HUES6 (cell line): ENCODE measurements around the gene MOGAT3.

Source experiments
- H3K27ac ChIP-seq: 2 replicates; pipeline ENCODE4 v1.7.0; 2013; ENCODE audit warnings: low read depth, mild to moderate bottlenecking, low read length, inconsistent platforms
- H3K27me3 ChIP-seq: 2 replicates; pipeline ENCODE4 v1.6.1; 2013; ENCODE audit warnings: low read length; ENCODE audit not compliant: control insufficient read depth, insufficient read depth
- H3K36me3 ChIP-seq: 2 replicates; pipeline ENCODE4 v1.6.1; 2013; ENCODE audit warnings: low read length; ENCODE audit not compliant: control insufficient read depth, insufficient read depth
- H3K4me1 ChIP-seq: 2 replicates; pipeline ENCODE4 v1.6.1; 2013; ENCODE audit warnings: low read length; ENCODE audit not compliant: control insufficient read depth, insufficient read depth
- H3K4me3 ChIP-seq: 2 replicates; pipeline ENCODE4 v1.5.1; 2013; ENCODE audit warnings: low read depth, low read length
- H3K9ac ChIP-seq: one replicate; pipeline ENCODE4 v1.6.1; 2013; ENCODE audit warnings: mild to moderate bottlenecking, low read length
- H3K9me3 ChIP-seq: 2 replicates; pipeline ENCODE4 v1.6.1; 2013; ENCODE audit warnings: low read depth, low read length; ENCODE audit not compliant: control insufficient read depth, insufficient read depth

The MOGAT3 gene

GRCh38 chr7:101154693-101155102 lies 46.1 kb downstream of the MOGAT3 start:
- peak overlapping the region; percentile 69 for H3K9ac ChIP-seq
- no peaks in the 10 kb centered on the region for H3K9me3 ChIP-seq
- H3K4me1 ChIP-seq: peaks cover 29% of the 10 kb centered on the region
- peak overlapping the region; percentile 75 for H3K4me3 ChIP-seq
- H3K27ac ChIP-seq: peak overlapping the region; percentile 68; the same call in 1 of the 2 replicates
- H3K27me3 ChIP-seq: peaks cover 3% of the 10 kb centered on the region; the same call in 1 of the 2 replicates
- peaks cover 19% of the 10 kb centered on the region for H3K36me3 ChIP-seq

- Histone ChIP-seq H3K9ac (peak within 1 kb of the TSS; percentile 69), H3K27me3 (peaks cover 3% of the 10 kb centered on the region; the same call in 1 of the 2 replicates), H3K36me3 (peaks cover 17% of the 10 kb centered on the region), H3K27ac (peak within 1 kb of the TSS; percentile 68; the same call in 1 of the 2 replicates), H3K9me3 (no peaks in the 10 kb centered on the region), H3K4me3 (peak within 1 kb of the TSS; percentile 75), H3K4me1 (peaks cover 26% of the 10 kb centered on the region)
Measured at GRCh38 chr7:101153969-101154692, 46.7 kb downstream of the MOGAT3 start, which contains the start of gene AP1S1. AP1S1 (plus strand) TSS chr7:101154476; CDS start chr7:101154515, 39 bp downstream.

GRCh38 chr7:101151908-101152651 lies 48.8 kb downstream of the MOGAT3 start:
- H3K9ac ChIP-seq: no peak overlapping the region
- peaks cover 3% of the 10 kb centered on the region; the same call in 1 of the 2 replicates for H3K27me3 ChIP-seq
- no peak overlapping the region for H3K27ac ChIP-seq
- H3K4me1 ChIP-seq: peaks cover 18% of the 10 kb centered on the region
- no peak overlapping the region for H3K4me3 ChIP-seq
- H3K36me3 ChIP-seq: 0 out of 2 replicates have a peak, but pooled peaks cover 3% of the 10 kb centered on the region
- no peaks in the 10 kb centered on the region for H3K9me3 ChIP-seq
